NCI-H1048 (cell line): ENCODE results near the gene MUC5B.

Experiments used
- DNase-seq: peaks from one replicate; lab custom pipeline; 2025; lab: John Stamatoyannopoulos, UW

Gene MUC5B

GRCh38 chr11:1300569-1301187 is 77.8 kb downstream of the MUC5B start:
- no peak for DNase-seq

GRCh38 chr11:1301220-1302000 is 78.5 kb downstream of the MUC5B start:
- no peak for DNase-seq

- DNase-seq: no peak
Measured at GRCh38 chr11:1302041-1302460, 79.2 kb downstream of the MUC5B start.

GRCh38 chr11:1302461-1303125 is 79.7 kb downstream of the MUC5B start:
- DNase-seq: no peak

GRCh38 chr11:1303126-1303821 is 80.4 kb downstream of the MUC5B start:
- DNase-seq: no peak

GRCh38 chr11:1303973-1304372 is 81.1 kb downstream of the MUC5B start:
- DNase-seq: no peak

- no peak for DNase-seq
Measured at GRCh38 chr11:1304380-1304779, 81.5 kb downstream of the MUC5B start.

GRCh38 chr11:1305063-1305495 is 82.2 kb downstream of the MUC5B start:
- DNase-seq: no peak

- no peak for DNase-seq
Measured at GRCh38 chr11:1305501-1306056, 82.7 kb downstream of the MUC5B start.

GRCh38 chr11:1306186-1307162 is 83.6 kb downstream of the MUC5B start:
- DNase-seq: no peak

GRCh38 chr11:1307163-1307870 is 84.5 kb downstream of the MUC5B start:
- DNase-seq: no peak

GRCh38 chr11:1307998-1308742 is 85.3 kb downstream of the MUC5B start:
- DNase-seq: no peak

GRCh38 chr11:1308743-1309497 is 86.1 kb downstream of the MUC5B start:
- DNase-seq: no peak

- DNase-seq: peak; percentile 82
Measured at GRCh38 chr11:1309498-1310317, 86.8 kb downstream of the MUC5B start, which contains the start of gene TOLLIP. TOLLIP (minus strand) TSS chr11:1309632; CDS start chr11:1309498, 134 bp downstream.

- DNase-seq: no peak
Measured at GRCh38 chr11:1310318-1310687, 87.4 kb downstream of the MUC5B start.

- no peak for DNase-seq
Measured at GRCh38 chr11:1310772-1311468, 88.1 kb downstream of the MUC5B start.
